G401.6 (cell line): ENCODE measurements around the gene BRPF3.
"Not testable (repeated sequence)": the region's sequence is repeated elsewhere in the genome, so short reads cannot be mapped to it uniquely, and the experiment has no call there.

ENCODE experiments used
- FAIRE-seq: peaks from 2 replicates; lab custom pipeline; 2012; peaks lifted over from hg19 to GRCh38; lab: Jason Lieb, UNC

The BRPF3 gene

DNA sequence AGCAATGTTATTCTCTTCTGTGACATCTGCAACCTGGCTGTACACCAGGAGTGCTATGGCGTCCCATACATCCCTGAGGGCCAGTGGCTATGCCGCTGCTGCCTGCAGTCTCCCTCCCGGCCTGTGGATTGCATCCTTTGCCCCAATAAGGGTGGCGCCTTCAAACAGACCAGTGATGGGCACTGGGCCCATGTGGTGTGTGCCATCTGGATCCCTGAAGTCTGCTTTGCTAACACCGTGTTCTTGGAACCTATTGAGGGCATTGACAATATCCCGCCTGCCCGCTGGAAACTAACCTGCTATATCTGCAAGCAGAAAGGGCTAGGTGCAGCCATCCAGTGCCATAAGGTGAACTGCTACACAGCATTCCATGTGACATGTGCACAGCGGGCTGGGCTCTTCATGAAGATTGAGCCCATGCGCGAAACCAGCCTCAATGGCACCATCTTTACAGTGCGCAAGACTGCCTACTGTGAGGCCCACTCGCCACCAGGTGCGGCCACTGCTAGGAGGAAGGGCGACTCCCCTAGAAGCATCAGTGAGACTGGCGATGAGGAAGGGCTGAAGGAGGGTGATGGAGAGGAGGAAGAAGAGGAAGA, 4.6 kb downstream of the BRPF3 start:
- no peak for FAIRE-seq

DNA sequence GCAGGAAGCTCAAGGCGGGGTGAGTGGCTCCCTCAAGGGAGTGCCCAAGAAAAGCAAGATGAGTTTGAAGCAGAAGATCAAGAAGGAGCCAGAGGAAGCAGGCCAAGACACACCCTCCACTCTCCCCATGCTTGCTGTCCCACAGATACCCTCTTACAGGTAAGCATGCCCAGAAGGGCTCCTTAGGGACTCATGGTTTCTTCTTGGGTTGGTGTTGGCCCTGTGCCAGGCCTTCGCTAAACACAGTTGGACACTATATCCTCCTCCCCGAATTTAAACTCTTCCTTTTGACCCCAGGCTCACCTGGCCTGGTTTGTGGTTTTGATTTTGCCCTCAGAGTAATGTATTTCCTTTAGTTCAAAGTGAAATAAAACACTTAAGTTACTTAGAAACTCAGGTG, 5.1 kb downstream of the BRPF3 start:
- no peak for FAIRE-seq

DNA sequence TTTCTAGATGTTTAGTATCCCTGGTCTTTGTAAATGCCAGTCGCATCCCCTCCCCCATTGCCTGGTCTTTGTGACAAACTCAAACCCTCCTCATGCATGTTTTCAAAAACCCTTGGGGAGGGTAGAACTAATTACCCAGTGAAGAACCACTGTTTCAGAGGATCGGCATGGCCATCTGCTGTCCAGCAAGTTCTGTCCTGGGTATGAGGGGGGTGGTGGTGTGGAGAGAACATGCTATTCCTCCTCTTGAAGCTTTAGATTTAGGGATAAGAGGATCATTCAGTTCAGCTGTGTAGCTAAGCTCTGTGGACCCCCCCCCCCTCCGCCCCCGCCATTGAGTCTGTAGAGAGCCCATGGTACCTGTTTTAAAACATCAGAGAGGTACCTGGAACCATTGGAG, 5.6 kb downstream of the BRPF3 start:
- FAIRE-seq = no peak

DNA sequence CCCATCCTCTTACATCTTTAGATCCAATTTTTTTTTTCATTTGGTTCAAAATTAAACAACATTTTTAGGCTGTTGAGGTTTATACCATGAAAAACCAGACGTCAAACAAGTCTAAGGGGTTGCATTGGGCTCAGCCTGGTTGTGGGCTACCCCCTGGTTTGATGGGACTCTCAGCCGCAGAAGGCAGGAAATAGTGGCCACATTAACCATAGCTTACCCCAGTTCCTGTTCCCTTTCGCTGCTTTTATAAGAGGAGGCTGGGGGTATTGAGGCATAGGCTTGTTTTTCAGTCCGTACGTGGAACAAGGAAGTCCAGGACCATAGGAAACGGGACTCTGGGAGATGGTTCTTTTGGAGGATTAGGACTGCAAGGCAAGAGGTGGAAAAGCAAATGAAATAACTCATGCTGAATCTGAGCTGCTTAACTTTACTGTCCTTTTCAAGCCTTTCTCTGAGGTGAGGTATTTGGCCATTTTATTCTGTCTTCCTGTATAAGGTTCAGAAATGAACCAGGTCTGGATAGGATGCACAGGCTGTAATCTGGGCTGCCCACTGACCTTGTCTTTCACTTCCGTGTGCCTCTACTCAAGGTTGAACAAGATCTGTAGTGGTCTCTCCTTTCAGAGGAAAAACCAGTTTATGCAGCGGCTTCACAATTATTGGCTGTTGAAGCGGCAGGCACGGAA, 7.7 kb downstream of the BRPF3 start:
- no peak for FAIRE-seq

DNA sequence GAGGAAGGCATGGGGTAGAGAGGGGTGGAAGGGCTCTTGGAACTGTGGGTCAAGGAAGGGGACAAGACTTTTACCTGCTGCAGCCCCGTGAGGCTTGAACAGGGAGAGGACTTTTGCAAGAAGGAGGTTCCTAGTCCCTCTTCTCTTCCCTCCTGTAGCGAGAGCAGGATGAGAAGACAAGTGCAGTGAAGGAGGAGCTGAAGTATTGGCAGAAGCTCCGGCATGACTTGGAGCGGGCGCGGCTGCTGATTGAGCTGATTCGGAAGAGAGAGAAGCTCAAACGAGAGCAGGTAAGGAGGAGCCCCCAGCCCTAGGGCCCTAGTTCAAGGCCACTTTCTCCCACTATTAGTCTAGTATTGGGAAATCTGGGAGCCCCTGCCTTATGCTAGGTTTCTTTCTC, 10.6 kb downstream of the BRPF3 start:
- no peak for FAIRE-seq

DNA sequence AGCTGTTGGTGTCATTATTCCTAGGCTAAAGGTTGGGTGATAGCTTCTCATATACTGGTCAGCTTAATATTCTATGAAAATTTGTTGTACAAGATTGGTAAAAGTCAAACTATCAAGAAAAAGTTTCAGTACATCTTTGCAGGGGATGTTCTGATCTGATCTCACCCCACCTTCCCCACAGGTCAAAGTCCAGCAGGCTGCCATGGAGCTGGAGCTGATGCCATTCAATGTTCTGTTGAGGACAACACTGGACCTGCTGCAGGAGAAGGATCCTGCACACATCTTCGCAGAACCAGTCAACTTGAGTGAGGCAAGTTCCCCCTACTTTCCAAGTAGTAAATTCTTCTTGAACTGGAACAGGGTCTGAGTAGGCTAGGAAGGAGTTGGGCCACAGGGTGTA, 13.1 kb downstream of the BRPF3 start:
- no peak for FAIRE-seq

DNA sequence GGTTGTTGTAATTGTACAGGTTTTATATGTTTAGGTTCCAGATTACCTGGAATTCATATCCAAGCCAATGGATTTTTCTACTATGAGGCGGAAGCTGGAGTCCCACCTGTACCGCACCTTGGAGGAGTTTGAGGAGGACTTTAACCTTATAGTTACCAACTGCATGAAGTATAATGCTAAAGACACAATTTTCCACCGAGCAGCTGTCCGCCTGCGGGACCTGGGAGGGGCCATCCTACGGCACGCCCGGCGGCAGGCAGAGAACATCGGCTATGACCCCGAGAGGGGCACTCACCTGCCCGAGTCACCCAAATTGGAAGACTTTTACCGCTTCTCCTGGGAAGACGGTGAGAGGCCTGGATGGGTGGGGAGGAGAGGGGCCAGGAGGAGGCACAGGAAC, 13.6 kb downstream of the BRPF3 start:
- no peak for FAIRE-seq

DNA sequence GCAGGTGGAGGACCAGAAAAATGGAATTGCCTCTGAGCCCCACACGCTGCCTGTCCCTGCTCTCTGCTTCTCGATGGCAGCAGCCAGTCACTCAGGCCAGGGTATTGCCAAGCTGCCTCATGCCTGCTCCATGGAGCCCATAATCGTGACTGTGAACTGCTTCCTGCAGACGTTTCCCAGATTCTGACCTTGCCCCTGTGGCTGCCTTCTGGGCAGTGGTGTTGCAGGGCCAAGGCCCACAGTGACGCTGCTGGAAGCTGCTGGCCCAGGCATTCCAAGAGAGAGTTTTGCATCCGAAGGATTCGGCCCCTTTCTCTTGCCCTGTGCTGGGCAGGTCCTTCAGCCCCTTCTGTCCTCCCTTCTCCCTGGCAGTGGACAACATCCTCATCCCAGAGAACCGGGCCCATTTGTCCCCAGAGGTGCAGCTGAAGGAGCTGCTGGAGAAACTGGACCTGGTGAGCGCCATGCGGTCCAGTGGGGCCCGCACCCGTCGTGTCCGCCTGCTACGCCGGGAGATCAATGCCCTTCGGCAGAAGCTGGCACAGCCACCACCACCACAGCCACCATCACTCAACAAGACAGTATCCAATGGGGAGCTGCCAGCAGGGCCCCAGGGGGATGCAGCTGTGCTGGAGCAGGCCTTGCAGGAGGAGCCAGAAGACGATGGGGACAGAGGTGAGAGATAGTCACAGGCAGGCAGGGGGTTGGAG, 14.5 kb downstream of the BRPF3 start:
- FAIRE-seq = no peak

DNA sequence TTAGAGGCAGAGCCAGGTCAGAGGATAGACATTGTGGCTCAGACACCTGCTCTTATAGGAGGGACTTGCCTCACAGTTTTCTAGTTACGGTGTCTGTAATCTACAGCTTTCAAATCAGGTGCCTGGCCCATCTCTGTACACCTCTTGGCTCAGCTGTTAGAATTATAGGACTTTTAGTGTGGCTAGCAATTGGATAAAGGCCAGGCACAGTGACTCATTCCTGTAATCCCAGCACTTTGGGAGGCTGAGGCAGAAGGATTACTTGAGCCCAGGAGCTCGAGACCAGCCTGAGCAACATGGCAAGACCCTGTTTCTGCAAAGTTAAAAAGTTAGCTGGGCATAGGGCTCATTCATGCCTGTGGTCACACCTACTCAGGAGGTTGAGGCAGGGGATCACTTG, 20.0 kb downstream of the BRPF3 start:
- FAIRE-seq = no peak

DNA sequence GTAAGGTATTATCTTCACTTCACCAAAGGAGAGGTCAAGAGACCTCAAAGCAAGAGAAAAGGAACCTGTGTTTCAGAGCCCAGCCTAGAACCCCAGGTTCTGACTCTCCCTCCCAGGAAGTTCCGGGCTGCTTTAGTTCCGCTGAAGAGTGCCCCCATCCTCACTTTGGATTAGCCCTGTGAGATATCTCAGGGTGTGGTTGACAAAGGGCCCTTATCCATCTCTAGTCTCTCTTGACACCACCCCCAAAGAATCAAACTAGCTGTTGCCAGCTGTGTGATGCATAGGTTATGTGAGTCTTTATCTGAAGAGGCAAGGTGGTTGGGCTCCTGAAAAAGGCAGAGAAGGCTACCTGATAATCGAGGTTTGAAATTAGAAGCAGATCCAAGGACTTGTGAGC, 20.6 kb downstream of the BRPF3 start:
- FAIRE-seq = no peak

DNA sequence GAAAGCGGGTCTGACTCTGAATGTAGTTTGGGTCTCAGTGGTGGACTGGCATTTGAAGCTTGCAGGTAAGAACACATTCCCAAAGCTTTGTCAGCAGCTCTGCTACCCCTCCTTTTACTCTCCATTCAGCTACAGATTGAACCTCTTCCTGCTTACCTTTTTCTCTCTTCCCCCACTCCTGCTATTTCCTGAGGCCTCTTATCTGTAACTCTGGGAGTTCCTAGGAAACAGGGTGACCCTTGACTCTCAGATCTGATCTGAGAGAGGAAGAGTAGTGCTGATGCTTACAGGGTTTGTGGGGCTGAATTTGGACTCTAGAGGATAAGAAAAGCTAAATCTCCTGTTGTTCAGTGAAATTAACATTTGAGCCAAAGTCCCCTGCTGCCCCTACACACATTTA, 21.4 kb downstream of the BRPF3 start:
- FAIRE-seq = no peak

DNA sequence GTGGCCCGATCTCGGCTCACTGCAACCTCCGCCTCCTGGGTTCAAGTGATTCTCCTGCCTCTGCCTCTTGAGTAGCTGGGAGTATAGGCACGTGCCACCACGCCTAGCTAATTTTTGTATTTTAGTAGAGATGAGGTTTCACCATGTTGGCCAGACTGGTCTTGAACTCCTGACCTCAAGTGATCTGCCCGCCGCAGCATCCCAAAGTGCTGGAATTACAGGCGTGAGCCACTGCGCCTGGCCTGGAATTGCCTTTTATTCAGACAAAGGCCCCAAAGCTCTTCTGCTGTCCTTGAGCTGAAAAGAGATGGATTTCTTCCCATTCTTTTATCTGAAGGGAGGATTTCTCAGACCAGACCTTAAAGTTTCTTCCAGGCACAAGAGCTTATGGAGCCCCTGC, 22.0 kb downstream of the BRPF3 start:
- FAIRE-seq = not testable (repeated sequence)

DNA sequence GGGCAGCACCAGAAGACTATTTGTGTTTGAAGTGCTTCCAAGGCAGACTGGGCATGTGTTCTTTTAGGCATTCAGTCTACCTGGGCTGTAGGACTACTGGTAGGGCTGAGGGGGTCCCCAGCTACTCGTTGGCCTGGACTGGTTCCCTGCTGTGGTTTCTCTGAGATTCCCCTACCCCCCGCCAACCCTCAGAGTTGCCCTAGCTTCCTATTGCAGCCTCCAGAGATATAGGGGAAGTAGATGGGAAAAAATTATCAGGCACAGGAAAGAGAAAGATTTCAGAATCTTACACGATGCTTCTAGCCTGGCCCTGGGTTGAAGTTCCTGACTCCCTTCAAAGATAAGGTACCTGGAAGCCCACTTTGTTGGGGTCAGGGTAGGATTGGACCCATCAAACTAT, 22.5 kb downstream of the BRPF3 start:
- FAIRE-seq = no peak

DNA sequence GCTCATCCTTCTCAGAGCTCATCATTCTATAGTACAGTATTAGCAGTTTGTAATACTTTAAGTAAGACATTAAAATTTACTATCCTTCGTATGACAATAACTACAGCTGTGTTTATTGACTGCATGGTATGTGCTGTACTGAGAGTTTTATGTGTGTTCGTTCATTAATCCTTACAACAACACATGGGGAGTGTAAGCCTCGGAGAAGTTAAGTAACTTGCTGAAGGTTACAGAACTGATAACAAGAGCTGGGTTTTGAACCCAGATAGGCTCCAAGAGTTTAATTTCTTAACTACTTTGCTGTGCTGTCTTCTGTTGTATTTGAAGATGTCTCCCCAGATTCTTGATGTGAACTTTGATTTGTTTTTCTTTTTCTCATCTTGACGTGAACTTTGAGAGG, 23.7 kb downstream of the BRPF3 start:
- FAIRE-seq = no peak

DNA sequence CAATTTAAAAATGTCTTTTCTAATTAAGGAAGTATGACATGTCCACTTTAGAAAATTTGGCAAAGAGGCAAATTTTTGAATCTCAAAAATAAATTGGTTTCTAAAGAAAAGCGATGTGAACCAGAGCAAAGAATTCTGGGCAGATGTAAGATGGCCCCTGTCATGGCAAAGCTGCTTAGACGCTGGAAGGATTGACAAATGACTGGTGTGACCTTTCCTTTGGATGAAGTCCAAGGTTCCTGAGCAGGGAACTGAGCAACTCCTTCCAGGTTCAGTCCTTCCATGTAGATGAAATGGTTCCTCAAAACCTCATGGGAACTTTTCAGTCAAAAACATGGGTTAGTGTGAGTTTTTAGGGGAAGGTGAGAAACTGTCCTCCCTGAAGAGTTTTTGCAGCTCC, 25.1 kb downstream of the BRPF3 start:
- no peak for FAIRE-seq

DNA sequence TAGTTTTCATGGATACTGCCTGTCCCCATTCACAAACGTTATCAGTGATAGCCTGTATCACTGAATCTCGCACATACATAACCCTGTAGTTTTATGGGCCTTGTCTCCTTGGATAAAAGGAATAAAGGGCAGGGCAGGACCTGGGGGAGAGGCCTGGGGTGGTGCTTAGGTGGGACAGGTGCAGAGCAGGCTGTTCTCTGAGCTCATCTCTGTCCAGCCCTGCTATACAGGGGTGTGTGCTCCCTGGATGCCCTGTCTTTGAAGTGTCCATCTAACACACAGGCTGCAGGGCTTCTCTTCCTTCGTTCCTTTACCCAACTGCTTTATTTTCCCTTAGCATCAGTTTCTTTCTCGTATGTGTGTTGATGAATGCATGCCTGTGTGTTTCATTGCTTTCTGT, 26.4 kb downstream of the BRPF3 start:
- no peak for FAIRE-seq

DNA sequence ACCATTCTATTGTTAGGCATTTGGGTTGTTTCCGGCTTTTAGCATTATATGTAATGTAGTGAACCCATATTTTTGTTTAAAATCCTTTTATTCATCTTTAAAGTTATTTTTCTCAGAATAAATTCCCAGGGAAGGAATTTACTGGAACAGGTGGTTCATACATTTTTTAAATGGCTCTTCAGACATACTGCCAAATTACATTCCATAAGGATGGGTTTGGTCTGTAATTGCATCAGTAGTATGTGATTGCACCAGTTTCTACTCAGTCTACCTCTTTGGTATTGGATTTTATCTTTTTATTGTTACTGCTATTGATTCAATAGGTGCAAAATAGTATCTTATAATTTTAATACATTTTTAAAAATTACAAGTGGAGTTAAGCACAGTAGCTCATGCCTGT, 27.2 kb downstream of the BRPF3 start:
- no peak for FAIRE-seq

DNA sequence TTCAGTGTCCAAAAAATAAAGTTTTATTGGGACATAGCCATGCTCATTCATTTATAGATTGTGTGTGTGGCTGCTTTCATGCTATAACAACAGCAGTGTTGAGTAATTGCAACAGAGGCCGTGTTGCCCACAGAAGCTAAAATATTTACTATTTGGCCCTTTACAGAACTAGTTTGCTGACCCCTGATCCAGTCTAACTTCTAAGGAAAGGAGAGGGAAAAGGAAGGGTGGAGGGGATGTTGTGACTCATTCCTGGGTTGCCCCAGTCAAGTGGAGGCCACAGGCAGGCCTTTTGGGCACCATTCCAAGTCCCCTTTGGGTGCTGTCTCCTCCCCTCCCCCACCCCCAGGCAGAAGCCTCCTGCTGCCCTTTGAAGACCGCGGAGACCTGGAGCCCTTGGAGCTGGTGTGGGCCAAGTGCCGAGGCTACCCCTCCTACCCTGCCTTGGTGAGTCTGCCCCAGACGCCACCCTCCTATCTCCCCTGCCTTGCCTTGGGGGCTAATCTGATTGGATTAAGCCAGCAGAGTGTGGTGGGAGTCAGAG, 28.4 kb downstream of the BRPF3 start:
- no peak for FAIRE-seq

DNA sequence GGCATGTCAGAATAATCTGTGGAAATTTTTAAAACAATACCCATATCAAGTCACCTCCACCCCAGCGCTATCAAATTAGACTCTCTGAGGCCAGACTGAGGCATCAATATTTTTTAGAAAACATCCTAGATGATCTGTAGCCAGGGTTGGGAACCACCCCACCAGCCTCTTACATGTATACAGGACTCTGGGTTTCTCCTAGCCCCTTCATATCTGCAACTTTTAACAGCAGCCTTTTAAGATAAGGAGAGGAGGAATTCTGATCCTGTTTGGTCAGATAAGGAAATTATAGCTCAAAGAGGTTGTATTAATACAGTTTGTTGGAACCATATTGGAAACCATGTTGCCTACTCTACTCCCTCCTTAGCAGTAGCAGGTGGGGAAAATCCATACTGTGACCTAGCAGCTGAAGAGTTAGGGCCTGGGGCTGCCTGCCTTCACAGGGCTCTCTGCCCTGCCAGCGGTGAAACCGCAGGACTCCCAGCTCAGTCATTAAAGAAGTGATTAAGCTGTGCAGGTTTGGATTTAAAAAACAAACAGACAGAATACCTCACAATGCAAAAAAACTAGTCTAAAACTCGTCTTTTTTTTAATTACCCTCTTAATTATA, 30.0 kb downstream of the BRPF3 start:
- no peak for FAIRE-seq

DNA sequence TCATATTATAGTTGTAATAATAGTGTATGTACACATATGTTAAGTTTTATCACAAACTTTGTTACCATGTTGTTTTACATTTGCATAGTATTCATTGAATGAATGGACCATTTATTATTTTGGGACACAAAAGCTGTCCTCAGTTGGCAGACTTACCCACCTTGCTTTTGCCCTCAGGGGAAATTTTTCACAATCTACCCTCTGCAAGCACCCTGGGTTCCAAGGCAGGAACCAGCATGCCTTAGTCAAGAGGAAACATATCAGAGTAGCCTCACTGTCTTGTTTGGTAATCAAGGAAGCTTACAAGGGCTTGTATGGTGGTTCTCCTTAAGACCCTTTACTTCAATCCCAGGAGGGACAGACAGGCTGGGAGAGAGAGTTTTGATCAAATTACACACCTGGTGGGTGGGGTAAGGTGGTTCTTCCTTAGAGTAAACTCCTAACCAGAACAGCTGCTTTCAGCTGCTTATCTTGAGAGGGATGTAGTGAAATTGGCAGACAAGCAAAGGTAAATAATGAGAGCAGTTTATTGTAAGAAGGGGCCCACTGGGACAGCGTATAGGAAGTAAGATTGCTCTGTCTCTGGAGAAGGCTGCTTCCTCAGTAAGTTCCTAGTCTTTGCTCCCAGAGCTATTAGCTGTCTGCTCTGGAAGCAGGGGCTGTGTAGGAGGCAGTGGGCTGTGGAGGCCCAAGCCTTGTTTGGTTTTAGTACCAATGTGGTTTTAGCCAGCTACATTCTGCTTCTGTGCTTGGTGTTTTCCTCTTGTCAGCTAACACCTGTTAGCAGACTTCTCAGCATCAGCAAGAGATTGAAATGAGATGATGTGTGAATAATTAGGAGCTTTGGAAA, 31.1 kb downstream of the BRPF3 start:
- FAIRE-seq = no peak

DNA sequence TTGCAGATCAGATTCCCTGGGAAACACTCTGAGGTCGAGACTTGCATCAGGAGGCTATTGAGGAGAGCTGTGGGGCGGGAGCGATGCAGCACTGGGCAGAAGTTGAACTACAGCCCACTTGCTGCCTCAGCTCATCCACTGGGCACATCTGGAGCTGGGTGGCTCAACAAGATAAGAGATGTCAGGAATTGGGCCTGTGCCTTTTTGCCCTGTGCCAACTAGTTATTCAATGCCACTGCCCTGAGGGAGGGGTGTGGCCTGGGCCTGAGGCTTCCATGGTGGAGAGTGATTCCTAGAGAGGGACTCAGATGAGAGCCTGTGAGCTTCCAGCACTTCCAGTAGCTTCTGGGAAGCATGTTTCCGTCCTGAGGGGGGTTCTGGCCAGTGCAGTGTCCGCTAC, 32.7 kb downstream of the BRPF3 start:
- FAIRE-seq = no peak

DNA sequence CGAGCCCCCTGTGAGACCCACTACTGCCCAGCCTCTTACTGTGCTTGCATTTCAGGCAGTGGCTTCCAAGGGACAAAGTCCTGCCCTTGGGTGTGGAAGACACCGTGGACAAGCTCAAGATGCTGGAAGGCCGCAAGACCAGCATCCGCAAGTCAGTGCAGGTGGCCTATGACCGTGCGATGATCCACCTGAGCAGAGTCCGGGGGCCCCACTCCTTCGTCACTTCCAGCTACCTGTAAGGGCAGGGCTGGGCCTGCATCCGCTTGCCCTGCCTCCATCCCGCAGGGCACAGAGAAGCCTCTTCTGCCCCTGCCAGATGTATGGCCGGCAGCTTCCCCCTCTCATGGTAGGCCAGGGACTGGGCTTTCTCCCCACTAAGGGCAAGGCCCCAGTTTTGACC, 33.8 kb downstream of the BRPF3 start:
- no peak for FAIRE-seq
